OCI-LY7 (cell line): ENCODE data around the gene EEF1AKMT3. TPM values are rescaled to one million over a fixed set of nuclear protein-coding genes. Genes with fewer than 3 reads are reported as not detected.

Source experiments
- BruUV-seq: library from RNA; stranded (reverse); fragments of 400-500 nt; replicated peaks from 2 replicates; lab custom pipeline; 2021; lab: Mats Ljungman, UMichigan
- CTCF ChIA-PET: fragments of 300-600 bp; sonication (Branson Sonifier 250); formaldehyde crosslinking; loops from one replicate; lab custom pipeline; 2022; ENCODE audit warnings: antibody characterized with exemption; ENCODE audit not compliant: unreplicated experiment; lab: Charles Lee
- POLR2A ChIA-PET: fragments of 300-600 bp; sonication (Branson Sonifier 250); formaldehyde crosslinking; loops from one replicate; lab custom pipeline; 2022; ENCODE audit warnings: antibody characterized with exemption; lab: Charles Lee
- DNase-seq: peaks from one replicate; pipeline ENCODE4 v3.0.0-alpha.2; 2015; ENCODE audit warnings: low spot score
- H2AFZ ChIP-seq: fragments of 200-600 bp; sonication (generic), shearing (Covaris generic); 2 replicates; pipeline ENCODE4 v1.6.1; 2014; ENCODE audit warnings: mild to moderate bottlenecking, antibody characterized with exemption, low read length, moderate library complexity
- H3K27ac ChIP-seq: fragments of 200-600 bp; sonication (generic); 2 replicates; pipeline ENCODE4 v1.5.1; 2014; ENCODE audit warnings: mixed run types, low read depth, mild to moderate bottlenecking, moderate library complexity, low read length, inconsistent platforms; ENCODE audit not compliant: poor library complexity, severe bottlenecking
- H3K36me3 ChIP-seq: fragments of 200-600 bp; sonication (generic); 2 replicates; pipeline ENCODE4 v1.6.1; 2014; ENCODE audit warnings: mild to moderate bottlenecking, antibody characterized with exemption, low read length, moderate library complexity, mixed read lengths; ENCODE audit not compliant: insufficient read depth
- H3K4me1 ChIP-seq: fragments of 200-600 bp; sonication (generic); 2 replicates; pipeline ENCODE4 v1.5.1; 2014; ENCODE audit warnings: mild to moderate bottlenecking, low read length; ENCODE audit not compliant: insufficient read depth, poor library complexity, severe bottlenecking
- H3K4me2 ChIP-seq: fragments of 200-600 bp; sonication (generic); 2 replicates; pipeline ENCODE4 v1.6.1; 2014; ENCODE audit warnings: mild to moderate bottlenecking, low read length
- H3K4me3 ChIP-seq: fragments of 200-600 bp; sonication (generic); 2 replicates; pipeline ENCODE4 v1.5.1; 2014; ENCODE audit warnings: mild to moderate bottlenecking, low read depth, low read length; ENCODE audit not compliant: poor library complexity, severe bottlenecking
- H3K79me2 ChIP-seq: fragments of 200-600 bp; sonication (generic); 2 replicates; pipeline ENCODE4 v1.6.1; 2016; ENCODE audit warnings: low read depth, mild to moderate bottlenecking, low read length, moderate library complexity, mixed read lengths; ENCODE audit not compliant: insufficient read depth
- H3K9me2 ChIP-seq: fragments of 200-600 bp; sonication (generic); 2 replicates; pipeline ENCODE4 v1.6.1; 2016; ENCODE audit warnings: mild to moderate bottlenecking, low read length, mixed read lengths; ENCODE audit not compliant: insufficient read depth
- H3K9me3 ChIP-seq: fragments of 200-600 bp; sonication (generic); 2 replicates; pipeline ENCODE4 v1.6.1; 2014; ENCODE audit warnings: mild to moderate bottlenecking, mixed run types, low read length, mixed read lengths
- H4K20me1 ChIP-seq: fragments of 200-600 bp; sonication (generic); 2 replicates; pipeline ENCODE4 v1.6.1; 2014; ENCODE audit warnings: mild to moderate bottlenecking, antibody characterized with exemption, low read length, moderate library complexity, mixed read lengths; ENCODE audit not compliant: insufficient read depth
- EZH2phosphoT487 ChIP-seq: fragments of 200-600 bp; sonication (generic); IDR thresholded peaks from 2 replicates; pipeline ENCODE4 v1.6.1; 2018; ENCODE audit warnings: low read depth, borderline replicate concordance, mild to moderate bottlenecking, mixed run types, antibody characterized with exemption, low read length, moderate library complexity, mixed read lengths
- intact Hi-C: fragments of 100-400 bp; cut with micrococcal nuclease; formaldehyde crosslinking; loops from one replicate; pipeline ENCODE4 v1.10.0; 2022; ENCODE audit not compliant: unreplicated experiment
- total RNA-seq, 2 experiments: library from RNA; depleted of rRNA in 1 of 2; stranded (reverse); fragments of >200 nt in 1 of 2; shearing (Covaris generic) in 1 of 2; gene quantifications; 2 replicates each; pipeline ENCODE4 v1.2.3, GENCODE V29; 2014 to 2022
- TF ChIP-seq, protein P1 (sequence below): fragments of 200-600 bp; sonication (generic); conservative IDR thresholded peaks from 2 replicates; pipeline ENCODE4 v1.5.1; 2014; ENCODE audit warnings: mild to moderate bottlenecking, antibody characterized with exemption, low read length, moderate library complexity, mixed read lengths

The EEF1AKMT3 gene
- total RNA-seq, 2 experiments from 2014 or later, result 3.4 to 6.3 TPM

DNA sequence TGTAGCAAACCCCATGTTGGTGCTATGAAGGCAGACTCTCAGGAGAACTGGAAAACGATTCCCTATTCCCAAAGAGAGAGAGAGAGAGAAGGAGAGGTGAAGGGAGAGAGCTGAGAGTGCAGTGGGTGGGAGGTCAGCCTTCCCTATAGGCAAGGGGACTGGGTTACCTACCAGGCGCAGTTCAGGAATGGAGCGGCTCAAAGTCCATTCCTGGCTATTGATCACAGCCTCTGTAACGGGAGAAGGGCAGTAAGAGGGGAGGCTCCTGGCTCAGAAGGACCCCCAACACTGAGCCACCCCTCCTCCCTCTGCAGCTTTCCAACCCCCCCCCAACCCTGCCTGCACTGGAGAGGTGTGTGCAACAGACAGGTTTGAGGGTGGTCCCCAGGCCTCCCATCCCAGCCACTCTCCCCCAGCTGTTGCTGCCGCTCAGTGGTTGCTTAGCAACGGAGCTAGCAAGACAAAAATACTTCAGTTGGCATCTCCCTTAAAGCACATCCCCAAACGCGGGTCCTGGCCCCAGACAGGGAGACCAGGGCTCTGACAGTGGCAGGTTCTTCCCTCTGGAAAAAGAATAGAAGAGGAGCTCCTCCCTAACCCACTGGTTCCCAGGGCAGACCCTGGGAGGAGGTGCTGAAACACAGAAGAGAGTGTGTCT lies 37.1 kb upstream of the EEF1AKMT3 start:
- no peaks in the 10 kb centered on the region for H3K9me2 ChIP-seq
- no peak overlapping the region for H2AFZ ChIP-seq
- POLR2A ChIA-PET, result no interaction called here
- H3K9me3 ChIP-seq, result no peaks in the 10 kb centered on the region
- TF ChIP-seq, protein P1, sequence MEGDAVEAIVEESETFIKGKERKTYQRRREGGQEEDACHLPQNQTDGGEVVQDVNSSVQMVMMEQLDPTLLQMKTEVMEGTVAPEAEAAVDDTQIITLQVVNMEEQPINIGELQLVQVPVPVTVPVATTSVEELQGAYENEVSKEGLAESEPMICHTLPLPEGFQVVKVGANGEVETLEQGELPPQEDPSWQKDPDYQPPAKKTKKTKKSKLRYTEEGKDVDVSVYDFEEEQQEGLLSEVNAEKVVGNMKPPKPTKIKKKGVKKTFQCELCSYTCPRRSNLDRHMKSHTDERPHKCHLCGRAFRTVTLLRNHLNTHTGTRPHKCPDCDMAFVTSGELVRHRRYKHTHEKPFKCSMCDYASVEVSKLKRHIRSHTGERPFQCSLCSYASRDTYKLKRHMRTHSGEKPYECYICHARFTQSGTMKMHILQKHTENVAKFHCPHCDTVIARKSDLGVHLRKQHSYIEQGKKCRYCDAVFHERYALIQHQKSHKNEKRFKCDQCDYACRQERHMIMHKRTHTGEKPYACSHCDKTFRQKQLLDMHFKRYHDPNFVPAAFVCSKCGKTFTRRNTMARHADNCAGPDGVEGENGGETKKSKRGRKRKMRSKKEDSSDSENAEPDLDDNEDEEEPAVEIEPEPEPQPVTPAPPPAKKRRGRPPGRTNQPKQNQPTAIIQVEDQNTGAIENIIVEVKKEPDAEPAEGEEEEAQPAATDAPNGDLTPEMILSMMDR, result no peak
- TF ChIP-seq EZH2phosphoT487, result no peak
- no peak overlapping the region for H3K4me2 ChIP-seq
- H3K36me3 ChIP-seq, result peaks cover 44% of the 10 kb centered on the region
- CTCF ChIA-PET, result no interaction called here
- no peak overlapping the region for H3K27ac ChIP-seq
- BruUV-seq, result no TSS peak
- intact Hi-C loops, result no loop called here
- no peak overlapping the region for H3K4me3 ChIP-seq
- no peak for DNase-seq
- H3K4me1 ChIP-seq, result peaks cover 12% of the 10 kb centered on the region
- peaks cover 7% of the 10 kb centered on the region; the same call in 1 of the 2 replicates for H3K79me2 ChIP-seq
- no peaks in the 10 kb centered on the region for H4K20me1 ChIP-seq

DNA sequence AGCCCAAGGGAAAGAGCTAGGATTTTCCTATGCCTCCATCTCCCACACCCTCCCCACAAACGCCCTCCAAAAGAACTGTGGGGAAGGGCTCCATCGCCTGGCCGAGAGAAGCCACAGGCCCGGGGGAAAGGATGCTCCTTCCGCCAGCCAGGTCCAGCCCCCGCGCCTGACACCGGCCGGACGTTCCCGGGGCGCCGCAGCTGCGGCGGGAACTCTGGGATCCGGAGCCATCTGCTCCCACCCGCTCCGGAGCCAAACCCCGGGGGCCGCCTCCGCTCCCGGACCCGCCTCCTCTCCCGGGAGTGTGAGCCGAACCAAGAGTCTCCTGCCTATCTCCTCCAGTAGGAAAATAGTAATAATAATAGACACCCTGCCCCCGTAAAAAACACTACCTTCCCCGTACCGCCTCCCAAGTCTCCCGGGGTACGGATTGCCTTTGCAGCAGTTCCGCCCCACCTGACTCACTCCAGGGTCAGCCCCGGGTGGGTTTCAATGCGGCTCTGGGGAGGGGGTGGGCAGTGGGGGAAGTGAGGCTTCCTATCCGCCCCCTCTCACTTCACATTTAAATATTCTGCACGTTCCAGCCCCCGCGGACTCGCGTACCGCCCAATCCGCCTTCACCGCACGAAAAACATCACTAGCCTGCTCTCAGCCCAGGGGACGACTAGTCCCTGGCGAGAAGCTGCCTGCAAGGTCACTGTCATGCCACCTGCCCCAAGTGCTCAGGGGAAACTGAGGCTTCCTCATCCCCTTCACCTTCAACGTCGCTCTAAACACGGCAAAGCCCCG lies 36.3 kb upstream of the EEF1AKMT3 start:
- ChIA-PET POLR2A (no interaction called here), CTCF (no interaction called here)
- TF ChIP-seq, protein P1, result no peak
- TF ChIP-seq EZH2phosphoT487, result no peak
- Histone ChIP-seq H3K4me3 (no peak overlapping the region), H3K9me3 (no peaks in the 10 kb centered on the region), H3K36me3 (peaks cover 35% of the 10 kb centered on the region), H3K4me1 (peaks cover 19% of the 10 kb centered on the region), H3K4me2 (no peak overlapping the region), H4K20me1 (no peaks in the 10 kb centered on the region), H3K27ac (no peak overlapping the region), H2AFZ (no peak overlapping the region), H3K9me2 (no peaks in the 10 kb centered on the region), H3K79me2 (peaks cover 14% of the 10 kb centered on the region; the same call in 1 of the 2 replicates)
- BruUV-seq, result no TSS peak
- intact Hi-C loops, result no loop called here
- DNase-seq, result no peak
